Measurements from ENCODE around the gene RNF213.

DNA sequence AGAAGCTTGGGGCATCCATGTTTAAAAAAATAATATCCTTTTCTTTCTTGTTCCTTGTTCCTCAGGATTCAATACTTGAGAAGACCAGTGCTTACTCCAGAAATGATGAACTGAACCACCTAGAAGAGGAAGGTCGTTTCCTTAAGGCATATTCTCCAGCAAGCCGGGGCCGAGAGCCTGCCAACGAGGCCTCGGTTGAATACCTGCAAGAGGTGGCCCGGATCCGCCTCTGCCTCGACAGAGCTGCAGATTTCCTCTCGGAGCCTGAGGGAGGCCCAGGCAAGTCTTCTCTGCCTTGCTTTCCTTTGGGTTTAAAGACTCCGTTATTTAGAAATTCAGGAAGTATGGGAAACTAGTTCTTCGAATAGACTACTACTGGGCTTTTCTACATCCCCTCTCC, 111.8 kb downstream of the RNF213 start:
- TF ChIP-seq, protein P1, sequence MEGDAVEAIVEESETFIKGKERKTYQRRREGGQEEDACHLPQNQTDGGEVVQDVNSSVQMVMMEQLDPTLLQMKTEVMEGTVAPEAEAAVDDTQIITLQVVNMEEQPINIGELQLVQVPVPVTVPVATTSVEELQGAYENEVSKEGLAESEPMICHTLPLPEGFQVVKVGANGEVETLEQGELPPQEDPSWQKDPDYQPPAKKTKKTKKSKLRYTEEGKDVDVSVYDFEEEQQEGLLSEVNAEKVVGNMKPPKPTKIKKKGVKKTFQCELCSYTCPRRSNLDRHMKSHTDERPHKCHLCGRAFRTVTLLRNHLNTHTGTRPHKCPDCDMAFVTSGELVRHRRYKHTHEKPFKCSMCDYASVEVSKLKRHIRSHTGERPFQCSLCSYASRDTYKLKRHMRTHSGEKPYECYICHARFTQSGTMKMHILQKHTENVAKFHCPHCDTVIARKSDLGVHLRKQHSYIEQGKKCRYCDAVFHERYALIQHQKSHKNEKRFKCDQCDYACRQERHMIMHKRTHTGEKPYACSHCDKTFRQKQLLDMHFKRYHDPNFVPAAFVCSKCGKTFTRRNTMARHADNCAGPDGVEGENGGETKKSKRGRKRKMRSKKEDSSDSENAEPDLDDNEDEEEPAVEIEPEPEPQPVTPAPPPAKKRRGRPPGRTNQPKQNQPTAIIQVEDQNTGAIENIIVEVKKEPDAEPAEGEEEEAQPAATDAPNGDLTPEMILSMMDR (IDR thresholded peaks at IDR 0.05), result no peak
- no peak for TF ChIP-seq POLR2A (IDR thresholded peaks at IDR 0.05)

Data from adrenal gland (tissue), 5 donors.